ENCODE data around the gene SMIM45.

Gene SMIM45

GRCh38 chr22:41976961-41977566, 25.1 kb downstream of the SMIM45 start:
- TF ChIP-seq CTCF (IDR thresholded peaks at IDR 0.05; ENCODE audit: extremely low read depth, missing control alignments): no peak
- no peak for DNase-seq (ENCODE audit: low spot score)

- no peak for DNase-seq (ENCODE audit: low spot score)
- no peak for TF ChIP-seq CTCF (IDR thresholded peaks at IDR 0.05; ENCODE audit: extremely low read depth, missing control alignments)
Measured at GRCh38 chr22:41978732-41979131, 26.8 kb downstream of the SMIM45 start.

GRCh38 chr22:41979423-41980250, 27.7 kb downstream of the SMIM45 start:
- DNase-seq (ENCODE audit: low spot score): no peak
- TF ChIP-seq CTCF (IDR thresholded peaks at IDR 0.05; ENCODE audit: extremely low read depth, missing control alignments): no peak

- no peak for DNase-seq (ENCODE audit: low spot score)
Measured at GRCh38 chr22:41982865-41983264, 30.9 kb downstream of the SMIM45 start.

GRCh38 chr22:41983513-41984405, 31.8 kb downstream of the SMIM45 start:
- no peak for DNase-seq (ENCODE audit: low spot score)
- TF ChIP-seq CTCF (IDR thresholded peaks at IDR 0.05; ENCODE audit: extremely low read depth, missing control alignments): no peak

More at GRCh38 chr22:41982865-41983264, 30.9 kb downstream of the SMIM45 start:
- no peak for TF ChIP-seq CTCF (IDR thresholded peaks at IDR 0.05; ENCODE audit: extremely low read depth, missing control alignments)

GRCh38 chr22:41987276-41987675, 35.3 kb downstream of the SMIM45 start:
- DNase-seq (ENCODE audit: low spot score): no peak
- TF ChIP-seq CTCF (IDR thresholded peaks at IDR 0.05; ENCODE audit: extremely low read depth, missing control alignments): no peak
